H1 (cell line): ENCODE measurements around the gene VOPP1. TPM values are rescaled to one million over a fixed set of nuclear protein-coding genes. Genes with fewer than 3 reads are reported as not detected.

ENCODE experiments used
- GABPA ChIP-seq: IDR thresholded peaks from 2 replicates; pipeline ENCODE4 v1.6.1; 2011; ENCODE audit warnings: mild to moderate bottlenecking, low read length, moderate library complexity, borderline replicate concordance; ENCODE audit not compliant: insufficient read depth
- KDM1A ChIP-seq: fragments of 200-600, 300-600 bp; sonication (generic); IDR thresholded peaks from 2 replicates; pipeline ENCODE4 v1.7.1; 2016; ENCODE audit warnings: mild to moderate bottlenecking, low read length, borderline replicate concordance
- SAP30 ChIP-seq: fragments of 300-600 bp; sonication (generic); IDR thresholded peaks from 2 replicates; pipeline ENCODE4 v1.7.1; 2012; ENCODE audit warnings: low read length, moderate library complexity, mild to moderate bottlenecking, inconsistent platforms; ENCODE audit not compliant: insufficient read depth, insufficient replicate concordance
- polyA plus RNA-seq, 7 experiments: library from polyadenylated mRNA; depleted of rRNA in 3 of 7; stranded (reverse) in 5 of 7; unstranded in 2 of 7; fragments of >200 nt in 5 of 7; fragments of 200-250 nt in 2 of 7; gene quantifications; 1 replicate in 5 of 7; 2 replicates in 1 of 7; 4 replicates in 1 of 7; pipeline versions ENCODE4 v1.2.1 to v1.2.3, GENCODE V29; 2011 to 2013; ENCODE audit warnings: missing spikeins in 2 of 7, mixed read lengths in 2 of 7
- total RNA-seq: library from RNA; stranded (reverse); fragmentation: NEBNext Ultra II Directional; extraction: Animal tissue kit (Norgen Biotek cat#: 25700); gene quantifications from 2 replicates; pipeline ENCODE4 v1.2.1, GENCODE V29; 2021
- TF ChIP-seq, protein P1 (sequence below): fragments of 300-600 bp; sonication (generic); IDR thresholded peaks from 2 replicates; pipeline ENCODE4 v1.7.1; 2012; ENCODE audit warnings: low read length, moderate library complexity, mild to moderate bottlenecking, inconsistent platforms; ENCODE audit not compliant: insufficient replicate concordance
- TF ChIP-seq, protein P2 (sequence below), 3 experiments: IDR thresholded peaks; 1 replicate in 2 of 3; 2 replicates in 1 of 3; pipeline versions ENCODE4 v1.5.1 to v1.6.1; 2011; ENCODE audit warnings: low read length in 3 of 3, mild to moderate bottlenecking in 3 of 3, inconsistent platforms in 2 of 3, low read depth in 1 of 3, moderate library complexity in 1 of 3; ENCODE audit not compliant: insufficient read depth in 1 of 3; ENCODE audit errors: control extremely low read depth in 1 of 3

Gene VOPP1
- total and polyA plus RNA-seq, 2 of the 8 experiments (the other 6 are each of a cell fraction or from before 2014, with no cell fraction given) = 44.7 to 83.0 TPM

DNA sequence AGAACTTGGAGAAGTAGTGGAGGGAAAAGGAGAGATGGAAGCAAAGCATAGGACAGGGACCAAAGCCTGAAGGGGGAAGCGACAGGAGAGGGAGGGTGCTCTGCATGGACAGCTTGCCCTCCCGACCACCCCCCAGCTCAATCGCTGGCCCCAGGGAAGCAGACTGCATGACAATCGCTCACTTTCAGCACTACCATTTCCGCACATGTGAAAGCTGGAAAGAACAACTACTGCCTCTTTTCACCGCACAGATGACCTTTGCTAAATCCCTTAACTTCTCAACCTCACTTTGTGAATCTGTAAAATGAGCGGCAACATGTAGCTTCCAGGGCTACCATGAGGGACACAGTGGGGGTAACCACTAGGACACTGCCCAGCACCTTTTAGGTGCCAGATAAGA is 17.1 kb downstream of the VOPP1 start (continued):
- TF ChIP-seq, protein P1, sequence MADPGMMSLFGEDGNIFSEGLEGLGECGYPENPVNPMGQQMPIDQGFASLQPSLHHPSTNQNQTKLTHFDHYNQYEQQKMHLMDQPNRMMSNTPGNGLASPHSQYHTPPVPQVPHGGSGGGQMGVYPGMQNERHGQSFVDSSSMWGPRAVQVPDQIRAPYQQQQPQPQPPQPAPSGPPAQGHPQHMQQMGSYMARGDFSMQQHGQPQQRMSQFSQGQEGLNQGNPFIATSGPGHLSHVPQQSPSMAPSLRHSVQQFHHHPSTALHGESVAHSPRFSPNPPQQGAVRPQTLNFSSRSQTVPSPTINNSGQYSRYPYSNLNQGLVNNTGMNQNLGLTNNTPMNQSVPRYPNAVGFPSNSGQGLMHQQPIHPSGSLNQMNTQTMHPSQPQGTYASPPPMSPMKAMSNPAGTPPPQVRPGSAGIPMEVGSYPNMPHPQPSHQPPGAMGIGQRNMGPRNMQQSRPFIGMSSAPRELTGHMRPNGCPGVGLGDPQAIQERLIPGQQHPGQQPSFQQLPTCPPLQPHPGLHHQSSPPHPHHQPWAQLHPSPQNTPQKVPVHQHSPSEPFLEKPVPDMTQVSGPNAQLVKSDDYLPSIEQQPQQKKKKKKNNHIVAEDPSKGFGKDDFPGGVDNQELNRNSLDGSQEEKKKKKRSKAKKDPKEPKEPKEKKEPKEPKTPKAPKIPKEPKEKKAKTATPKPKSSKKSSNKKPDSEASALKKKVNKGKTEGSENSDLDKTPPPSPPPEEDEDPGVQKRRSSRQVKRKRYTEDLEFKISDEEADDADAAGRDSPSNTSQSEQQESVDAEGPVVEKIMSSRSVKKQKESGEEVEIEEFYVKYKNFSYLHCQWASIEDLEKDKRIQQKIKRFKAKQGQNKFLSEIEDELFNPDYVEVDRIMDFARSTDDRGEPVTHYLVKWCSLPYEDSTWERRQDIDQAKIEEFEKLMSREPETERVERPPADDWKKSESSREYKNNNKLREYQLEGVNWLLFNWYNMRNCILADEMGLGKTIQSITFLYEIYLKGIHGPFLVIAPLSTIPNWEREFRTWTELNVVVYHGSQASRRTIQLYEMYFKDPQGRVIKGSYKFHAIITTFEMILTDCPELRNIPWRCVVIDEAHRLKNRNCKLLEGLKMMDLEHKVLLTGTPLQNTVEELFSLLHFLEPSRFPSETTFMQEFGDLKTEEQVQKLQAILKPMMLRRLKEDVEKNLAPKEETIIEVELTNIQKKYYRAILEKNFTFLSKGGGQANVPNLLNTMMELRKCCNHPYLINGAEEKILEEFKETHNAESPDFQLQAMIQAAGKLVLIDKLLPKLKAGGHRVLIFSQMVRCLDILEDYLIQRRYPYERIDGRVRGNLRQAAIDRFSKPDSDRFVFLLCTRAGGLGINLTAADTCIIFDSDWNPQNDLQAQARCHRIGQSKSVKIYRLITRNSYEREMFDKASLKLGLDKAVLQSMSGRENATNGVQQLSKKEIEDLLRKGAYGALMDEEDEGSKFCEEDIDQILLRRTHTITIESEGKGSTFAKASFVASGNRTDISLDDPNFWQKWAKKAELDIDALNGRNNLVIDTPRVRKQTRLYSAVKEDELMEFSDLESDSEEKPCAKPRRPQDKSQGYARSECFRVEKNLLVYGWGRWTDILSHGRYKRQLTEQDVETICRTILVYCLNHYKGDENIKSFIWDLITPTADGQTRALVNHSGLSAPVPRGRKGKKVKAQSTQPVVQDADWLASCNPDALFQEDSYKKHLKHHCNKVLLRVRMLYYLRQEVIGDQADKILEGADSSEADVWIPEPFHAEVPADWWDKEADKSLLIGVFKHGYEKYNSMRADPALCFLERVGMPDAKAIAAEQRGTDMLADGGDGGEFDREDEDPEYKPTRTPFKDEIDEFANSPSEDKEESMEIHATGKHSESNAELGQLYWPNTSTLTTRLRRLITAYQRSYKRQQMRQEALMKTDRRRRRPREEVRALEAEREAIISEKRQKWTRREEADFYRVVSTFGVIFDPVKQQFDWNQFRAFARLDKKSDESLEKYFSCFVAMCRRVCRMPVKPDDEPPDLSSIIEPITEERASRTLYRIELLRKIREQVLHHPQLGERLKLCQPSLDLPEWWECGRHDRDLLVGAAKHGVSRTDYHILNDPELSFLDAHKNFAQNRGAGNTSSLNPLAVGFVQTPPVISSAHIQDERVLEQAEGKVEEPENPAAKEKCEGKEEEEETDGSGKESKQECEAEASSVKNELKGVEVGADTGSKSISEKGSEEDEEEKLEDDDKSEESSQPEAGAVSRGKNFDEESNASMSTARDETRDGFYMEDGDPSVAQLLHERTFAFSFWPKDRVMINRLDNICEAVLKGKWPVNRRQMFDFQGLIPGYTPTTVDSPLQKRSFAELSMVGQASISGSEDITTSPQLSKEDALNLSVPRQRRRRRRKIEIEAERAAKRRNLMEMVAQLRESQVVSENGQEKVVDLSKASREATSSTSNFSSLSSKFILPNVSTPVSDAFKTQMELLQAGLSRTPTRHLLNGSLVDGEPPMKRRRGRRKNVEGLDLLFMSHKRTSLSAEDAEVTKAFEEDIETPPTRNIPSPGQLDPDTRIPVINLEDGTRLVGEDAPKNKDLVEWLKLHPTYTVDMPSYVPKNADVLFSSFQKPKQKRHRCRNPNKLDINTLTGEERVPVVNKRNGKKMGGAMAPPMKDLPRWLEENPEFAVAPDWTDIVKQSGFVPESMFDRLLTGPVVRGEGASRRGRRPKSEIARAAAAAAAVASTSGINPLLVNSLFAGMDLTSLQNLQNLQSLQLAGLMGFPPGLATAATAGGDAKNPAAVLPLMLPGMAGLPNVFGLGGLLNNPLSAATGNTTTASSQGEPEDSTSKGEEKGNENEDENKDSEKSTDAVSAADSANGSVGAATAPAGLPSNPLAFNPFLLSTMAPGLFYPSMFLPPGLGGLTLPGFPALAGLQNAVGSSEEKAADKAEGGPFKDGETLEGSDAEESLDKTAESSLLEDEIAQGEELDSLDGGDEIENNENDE = no peak
- TF ChIP-seq, protein P2, sequence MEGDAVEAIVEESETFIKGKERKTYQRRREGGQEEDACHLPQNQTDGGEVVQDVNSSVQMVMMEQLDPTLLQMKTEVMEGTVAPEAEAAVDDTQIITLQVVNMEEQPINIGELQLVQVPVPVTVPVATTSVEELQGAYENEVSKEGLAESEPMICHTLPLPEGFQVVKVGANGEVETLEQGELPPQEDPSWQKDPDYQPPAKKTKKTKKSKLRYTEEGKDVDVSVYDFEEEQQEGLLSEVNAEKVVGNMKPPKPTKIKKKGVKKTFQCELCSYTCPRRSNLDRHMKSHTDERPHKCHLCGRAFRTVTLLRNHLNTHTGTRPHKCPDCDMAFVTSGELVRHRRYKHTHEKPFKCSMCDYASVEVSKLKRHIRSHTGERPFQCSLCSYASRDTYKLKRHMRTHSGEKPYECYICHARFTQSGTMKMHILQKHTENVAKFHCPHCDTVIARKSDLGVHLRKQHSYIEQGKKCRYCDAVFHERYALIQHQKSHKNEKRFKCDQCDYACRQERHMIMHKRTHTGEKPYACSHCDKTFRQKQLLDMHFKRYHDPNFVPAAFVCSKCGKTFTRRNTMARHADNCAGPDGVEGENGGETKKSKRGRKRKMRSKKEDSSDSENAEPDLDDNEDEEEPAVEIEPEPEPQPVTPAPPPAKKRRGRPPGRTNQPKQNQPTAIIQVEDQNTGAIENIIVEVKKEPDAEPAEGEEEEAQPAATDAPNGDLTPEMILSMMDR (IDR thresholded peaks at IDR 0.05; ENCODE audit: control extremely low read depth in 1 of 3, insufficient read depth in 1 of 3, low read depth in 1 of 3, low read length in 3 of 3) = no peak
- no peak for TF ChIP-seq KDM1A
- TF ChIP-seq SAP30 = no peak
- no peak for TF ChIP-seq GABPA
